ENCODE measurements around the gene BPIFB4.
"Not testable (repeated sequence)": the region's sequence is repeated elsewhere in the genome, so short reads cannot be mapped to it uniquely, and the experiment has no call there.

The BPIFB4 gene

DNA sequence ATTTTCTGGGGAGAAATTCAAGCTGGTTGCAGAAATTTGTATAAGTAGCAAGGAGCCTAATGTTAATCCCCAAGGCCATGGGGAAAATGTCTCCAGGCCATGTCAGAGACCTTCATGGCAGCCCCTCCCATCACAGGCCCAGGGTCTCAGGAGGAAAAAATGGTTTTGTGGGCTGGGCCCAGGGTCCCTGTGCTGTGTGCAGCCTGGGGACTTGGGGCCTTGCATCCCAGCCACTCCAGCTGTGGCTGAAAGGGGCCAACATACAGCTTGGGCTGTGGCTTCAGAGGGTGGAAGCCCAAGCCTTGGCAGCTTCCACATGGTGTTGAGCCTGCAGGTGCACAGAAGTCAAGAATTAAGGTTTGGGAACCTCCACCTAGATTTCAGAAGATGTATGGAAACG lies 42.9 kb downstream of the BPIFB4 start:
- not testable (repeated sequence) for DNase-seq

DNA sequence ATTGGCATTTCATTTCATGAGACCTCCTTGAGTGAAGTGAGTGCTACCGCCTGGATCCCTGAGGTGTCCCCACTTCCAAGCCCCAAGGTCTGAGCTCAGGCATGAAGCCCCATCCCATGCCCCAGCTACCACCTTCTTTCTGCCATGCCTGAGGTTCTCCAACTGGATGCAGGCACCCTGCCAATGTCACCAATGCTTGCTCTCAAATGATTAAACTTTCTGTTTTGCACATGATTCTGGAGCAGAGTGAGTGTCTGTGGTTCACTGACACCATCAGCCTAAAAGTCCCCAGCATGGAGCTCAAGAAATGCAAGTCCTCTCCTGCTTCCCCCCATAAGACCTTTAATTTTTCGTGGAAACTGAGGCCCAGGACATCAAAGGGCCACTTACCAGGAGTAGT lies 44.8 kb downstream of the BPIFB4 start:
- no peak for DNase-seq

DNA sequence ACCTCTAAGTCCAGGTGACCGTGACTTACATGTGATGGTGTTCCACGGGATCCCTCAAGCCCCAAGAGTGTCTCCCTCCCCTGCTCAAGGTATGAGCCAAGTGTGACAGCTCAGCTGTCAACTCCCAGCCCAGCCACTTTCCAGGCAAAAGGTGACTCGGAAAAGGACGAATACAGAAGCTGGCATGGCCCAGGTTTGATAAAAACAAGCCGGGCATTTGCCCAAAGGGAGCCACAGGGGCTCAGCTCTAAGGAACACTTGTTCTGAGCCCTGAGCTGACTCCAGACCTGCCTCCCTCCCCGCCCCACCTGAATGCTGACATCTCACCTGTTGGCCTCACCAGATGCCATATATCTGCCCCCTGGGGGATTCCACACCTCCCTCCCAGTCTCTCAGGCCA lies 45.6 kb downstream of the BPIFB4 start:
- no peak for DNase-seq

DNA sequence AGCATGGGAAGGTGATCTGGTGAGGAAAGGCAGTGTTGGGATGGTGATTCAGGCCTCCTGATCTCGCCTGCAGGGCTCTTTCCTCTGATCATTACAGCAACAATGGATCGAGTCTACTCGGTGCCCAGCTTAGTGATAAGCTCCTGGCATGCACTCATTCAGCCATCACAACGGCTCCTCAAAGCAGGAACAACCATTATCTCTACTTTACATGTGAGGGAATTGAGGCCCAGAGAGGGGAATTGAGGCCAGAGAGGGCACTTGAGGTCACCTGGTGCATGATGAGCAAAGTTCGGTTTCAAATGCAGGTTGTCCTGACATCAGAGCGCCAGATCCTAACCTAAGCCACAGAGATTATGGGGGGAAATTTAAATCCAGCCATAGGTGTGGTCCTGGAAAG lies 46.5 kb downstream of the BPIFB4 start:
- no peak for DNase-seq

DNA sequence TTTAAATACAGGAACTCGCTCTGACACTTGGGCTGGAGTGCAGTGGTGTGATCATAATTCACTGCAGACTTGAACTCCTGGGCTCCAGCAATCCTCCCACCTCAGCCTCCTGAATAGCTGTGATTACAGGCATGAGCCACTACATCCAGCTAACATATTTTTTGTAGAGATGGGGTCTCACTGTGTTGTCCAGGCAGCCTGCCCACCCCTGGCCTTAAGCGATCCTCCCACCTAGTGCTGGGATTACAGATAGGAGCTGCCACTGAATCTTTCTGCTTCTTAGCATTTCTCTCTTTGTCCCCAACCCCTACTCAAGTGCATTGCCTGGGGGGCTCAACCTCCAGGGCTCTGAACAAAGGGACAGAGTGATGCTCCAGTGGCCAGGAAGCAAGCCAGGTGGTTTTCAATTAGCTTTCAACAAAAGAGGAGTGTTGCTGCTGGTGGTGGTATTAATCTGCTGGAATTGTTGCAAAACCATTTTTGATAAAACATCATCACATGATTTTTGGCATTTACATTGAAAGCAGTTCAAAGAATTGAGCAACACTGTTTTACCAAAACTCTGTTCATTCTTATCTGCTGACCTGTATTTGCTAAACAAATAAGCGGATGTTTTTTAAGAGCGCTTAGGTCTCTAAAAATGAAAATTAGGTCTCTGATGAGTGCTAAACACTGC lies 48.1 kb downstream of the BPIFB4 start:
- DNase-seq, result no peak

DNA sequence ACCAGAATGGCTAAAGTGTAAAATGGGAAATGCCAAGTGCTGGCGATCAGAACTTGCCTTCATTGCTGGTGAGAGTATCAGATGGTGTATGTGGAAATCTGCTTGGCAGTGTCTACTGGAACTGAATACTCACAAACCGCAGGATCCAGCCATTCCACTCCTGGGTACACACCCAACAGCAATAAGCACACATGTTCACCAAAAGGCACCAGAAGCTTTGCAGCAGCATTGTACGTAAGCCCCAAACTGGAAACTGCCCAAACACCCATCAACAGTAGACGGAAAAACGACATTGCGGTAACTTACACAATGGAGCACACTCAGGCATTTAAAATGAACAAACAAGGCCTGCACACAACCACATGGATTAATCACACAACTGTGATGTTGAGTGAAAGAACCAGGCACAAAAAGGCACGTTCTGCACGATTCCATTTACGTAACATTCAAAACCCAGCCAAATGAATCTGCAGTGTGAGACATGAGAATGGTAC lies 51.2 kb downstream of the BPIFB4 start:
- DNase-seq, result no peak

DNA sequence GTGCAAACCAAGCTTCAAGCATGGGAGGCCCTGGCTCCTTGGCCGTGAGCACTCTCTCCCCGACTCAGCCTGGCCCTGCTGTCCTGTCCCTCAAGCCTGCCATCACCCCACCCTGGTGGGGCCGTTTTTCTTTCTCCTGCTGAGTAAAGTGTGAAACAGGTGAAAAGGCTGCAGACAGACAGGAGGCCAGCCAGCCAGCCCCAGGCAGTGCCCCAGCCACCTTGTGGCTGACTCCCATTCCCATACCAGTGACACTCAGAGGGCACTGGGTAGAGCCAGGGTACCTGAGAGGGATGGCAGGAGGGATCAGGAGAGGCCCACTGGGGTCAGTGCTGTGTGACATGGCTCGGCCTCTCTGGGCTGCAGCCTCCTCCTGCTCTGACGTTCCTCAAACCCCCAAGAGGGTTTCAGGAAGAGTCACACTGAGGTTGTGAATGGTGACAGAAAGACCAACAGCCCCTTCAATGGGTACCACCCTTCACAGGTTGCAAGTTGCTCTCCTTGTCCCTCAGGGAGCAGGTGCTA lies 52.6 kb downstream of the BPIFB4 start:
- no peak for DNase-seq

DNA sequence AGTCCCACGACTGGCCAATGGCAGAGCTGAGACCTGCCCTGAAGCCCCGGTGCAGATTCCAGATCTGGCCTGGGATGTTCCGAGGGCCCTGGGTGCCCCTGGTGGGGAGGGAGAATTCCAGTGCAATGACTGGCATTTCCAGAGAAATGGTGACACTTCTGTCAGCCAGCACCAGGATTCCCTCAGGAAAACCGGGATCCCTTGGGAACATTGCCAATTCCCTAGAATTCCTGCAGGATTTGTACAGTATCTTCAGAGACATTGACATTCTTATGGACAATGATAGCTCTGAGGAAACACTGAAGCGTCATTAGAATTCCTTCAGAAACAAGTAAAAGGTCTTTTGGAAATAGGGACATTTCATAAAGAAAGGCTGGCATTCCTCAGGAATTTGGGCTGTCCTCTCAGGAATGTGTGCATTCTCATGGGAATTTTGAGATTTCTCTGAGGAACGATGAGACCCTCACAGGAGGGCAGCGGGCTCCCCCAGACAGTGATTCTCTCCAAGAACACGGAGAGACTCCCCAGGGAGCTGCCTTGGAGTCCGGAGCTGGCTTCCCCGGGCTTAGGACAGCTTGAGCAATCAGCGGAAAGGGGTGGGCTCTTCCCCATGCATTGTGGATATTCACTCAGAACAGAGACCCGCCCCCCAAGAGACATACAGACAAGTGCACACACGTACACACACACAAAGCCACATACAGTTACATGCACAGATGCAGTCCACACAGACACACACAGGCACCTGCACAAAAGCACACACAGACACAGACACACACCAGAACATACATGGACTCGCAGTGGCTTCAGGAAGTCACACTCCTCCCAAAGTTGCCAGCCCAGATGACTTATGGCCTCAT lies 53.3 kb downstream of the BPIFB4 start:
- no peak for DNase-seq

DNA sequence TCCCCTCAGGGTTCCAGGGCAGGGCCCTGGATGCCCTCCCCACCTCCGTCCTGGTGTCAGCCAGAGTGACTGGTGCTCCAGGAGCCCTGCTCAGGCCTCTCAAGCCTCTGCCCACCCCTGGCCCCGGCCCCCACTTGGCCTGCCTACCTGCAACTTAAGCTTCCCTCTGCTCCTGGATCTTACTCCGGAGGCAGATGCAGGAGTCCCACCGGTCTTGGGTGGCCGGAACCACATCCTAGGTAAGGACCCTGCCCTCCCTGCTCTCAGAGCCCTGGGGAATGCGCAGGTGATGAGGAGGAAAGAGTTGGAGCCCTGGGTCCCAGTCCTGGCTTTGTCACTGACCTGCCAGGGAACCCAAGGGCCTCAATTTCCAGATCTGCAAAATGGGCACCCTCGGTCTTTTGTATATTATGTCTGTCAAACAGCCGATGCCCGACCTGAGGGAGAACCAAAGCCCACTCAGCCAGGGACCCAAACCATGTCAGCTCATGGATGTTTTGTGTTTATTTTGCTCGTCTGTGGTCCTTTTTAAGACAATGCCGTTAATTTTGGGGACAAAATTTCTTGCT lies 54.0 kb downstream of the BPIFB4 start:
- no peak for DNase-seq

DNA sequence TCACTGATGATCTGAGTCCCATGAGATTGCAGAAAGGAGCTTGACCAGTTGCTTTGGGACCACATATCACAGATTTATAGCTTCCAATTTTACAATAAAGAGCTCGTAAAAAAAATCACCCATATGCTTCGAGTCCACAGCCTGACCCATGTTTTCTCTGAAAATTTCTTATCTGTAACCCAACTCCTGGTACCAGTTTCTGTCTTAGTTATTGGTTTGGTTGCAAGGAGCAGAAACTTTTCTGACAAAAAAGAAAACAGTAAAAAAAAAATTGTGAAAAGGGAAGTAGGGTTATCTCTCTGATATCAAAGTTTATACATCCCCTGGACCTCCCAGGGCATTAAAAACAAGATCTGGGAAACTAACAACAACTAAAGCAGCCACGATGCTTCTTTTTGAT lies 57.8 kb downstream of the BPIFB4 start:
- DNase-seq, result no peak

DNA sequence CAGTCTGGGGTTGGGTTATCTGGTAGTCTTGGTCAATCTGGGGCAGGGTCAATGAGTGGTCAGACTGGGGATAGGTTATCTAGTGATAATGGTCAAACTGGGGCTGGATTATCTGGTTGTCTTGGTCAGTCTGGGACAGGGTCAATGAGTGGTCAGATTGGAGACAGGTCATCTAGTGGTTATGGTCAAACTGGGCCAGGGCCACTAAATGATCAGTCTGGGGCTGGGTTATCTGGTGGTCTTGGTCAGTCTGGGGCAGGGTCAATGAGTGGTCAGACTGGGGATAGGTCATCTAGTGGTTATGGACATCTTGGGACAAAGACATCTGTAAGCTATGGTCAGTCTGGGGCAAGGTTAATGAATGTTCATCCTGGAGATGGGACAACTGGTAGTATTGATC lies 60.0 kb downstream of the BPIFB4 start:
- no peak for DNase-seq

DNA sequence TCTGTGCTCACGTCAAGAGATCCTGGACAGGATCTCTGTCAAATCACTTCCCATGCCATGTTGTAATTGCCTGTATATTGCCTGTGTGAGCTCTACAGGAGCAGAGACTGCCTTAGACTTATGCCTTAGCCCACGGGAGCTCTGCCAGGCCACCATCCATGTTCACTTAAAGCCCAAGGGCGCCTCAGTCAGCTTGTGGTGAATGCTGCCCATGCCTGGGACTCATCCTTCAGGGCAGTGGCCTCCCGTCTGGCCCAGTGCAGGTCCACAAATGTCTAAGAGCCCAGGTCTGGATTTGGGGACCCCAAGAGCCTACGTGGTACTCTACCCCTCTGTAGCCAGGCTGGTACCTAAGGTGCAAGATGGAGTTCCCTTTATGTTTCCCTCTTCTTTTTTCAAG lies 66.1 kb downstream of the BPIFB4 start:
- no peak for DNase-seq

DNA sequence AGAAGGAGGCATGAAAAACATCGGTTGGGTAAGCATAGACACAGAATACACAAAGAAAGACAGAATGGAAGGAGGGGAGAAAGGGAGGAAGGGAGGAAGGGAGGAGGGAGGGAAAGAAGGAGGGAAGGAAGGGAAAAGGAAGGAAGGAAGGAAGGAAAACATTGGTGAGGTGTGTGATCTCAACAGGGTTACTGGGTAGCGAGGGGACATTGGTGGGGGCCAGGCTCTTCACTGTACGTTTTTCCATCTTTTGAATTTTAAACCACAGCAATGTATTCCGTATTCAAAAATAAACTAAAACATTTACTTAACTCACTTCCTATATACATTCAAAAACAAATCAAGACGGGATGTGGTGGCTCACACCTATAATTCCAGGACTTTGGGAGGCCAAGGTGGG lies 67.9 kb downstream of the BPIFB4 start:
- no peak for DNase-seq

DNA sequence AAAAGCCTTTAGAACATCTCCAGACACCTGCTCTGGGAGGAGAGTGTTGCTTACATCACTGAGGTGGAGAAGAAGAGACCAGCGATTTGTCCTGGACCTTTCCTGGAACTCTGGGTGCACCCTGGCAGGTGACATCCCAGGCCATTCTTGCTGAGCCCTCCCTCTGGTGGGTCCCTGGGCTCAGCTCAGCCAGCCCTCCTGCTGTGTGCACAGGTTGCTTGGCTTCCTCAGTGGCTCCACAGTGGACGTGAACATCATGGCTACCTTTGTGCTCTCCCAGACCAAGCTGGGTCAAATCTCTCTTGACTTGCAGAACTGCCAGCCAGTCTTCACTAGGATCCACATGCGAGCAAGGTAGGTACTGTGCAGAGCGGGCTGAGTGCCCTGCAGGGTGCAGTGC lies 68.6 kb downstream of the BPIFB4 start:
- DNase-seq, result no peak

DNA sequence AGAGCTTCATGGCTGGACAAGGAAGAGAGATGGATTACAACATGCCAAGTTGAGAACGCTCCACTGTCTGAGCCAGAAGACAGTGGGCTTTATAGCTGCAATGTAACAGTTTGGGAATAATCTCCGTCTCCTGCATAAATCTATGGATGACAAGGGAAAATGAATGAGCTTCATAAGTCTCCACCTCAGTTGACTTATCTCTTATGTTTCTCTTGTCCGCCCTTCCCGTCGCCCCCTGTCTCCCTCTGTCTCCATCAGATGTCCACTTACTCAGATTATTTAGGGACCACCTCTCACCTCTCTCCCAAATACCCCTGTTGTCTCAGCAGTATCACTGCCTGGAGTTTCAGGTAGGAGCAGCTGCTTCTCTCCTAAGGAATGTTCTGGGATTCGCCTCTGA lies 74.8 kb downstream of the BPIFB4 start:
- no peak for DNase-seq

DNA sequence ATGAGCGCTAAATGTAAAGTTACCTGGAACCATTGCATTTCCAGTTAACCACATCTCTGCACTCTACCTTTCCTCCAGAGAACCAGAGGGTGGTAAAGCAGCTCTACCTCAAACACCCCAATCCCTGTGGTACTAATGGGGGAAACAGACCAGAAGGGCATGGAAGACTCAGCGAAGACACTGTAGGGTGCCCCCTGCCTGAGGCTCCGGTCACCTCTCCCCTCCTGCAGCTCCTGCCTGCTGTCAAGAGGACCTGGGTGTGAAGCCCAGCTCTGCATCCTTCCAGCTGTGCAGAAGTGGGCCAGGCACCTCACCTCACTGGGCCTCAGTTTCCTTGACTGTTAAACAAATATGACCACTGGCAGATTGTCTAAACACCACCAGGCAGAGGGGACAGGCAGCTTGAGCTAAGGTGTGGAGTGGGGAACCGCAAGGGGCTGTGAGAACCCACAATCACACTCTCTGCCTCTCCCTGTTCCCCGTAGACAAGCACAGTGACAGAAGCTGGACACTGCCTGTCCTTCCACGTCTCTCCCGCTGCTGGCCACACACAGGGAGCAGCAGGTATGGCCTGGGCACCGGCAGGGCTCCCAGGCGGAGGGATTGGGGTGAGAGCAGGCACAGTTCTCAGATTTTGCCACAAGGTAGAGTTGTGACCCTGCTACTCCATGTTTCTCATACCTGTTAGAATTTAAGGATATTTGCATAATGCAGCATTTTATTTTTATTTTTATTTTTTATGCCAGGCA lies 79.4 kb downstream of the BPIFB4 start:
- no peak for DNase-seq

DNA sequence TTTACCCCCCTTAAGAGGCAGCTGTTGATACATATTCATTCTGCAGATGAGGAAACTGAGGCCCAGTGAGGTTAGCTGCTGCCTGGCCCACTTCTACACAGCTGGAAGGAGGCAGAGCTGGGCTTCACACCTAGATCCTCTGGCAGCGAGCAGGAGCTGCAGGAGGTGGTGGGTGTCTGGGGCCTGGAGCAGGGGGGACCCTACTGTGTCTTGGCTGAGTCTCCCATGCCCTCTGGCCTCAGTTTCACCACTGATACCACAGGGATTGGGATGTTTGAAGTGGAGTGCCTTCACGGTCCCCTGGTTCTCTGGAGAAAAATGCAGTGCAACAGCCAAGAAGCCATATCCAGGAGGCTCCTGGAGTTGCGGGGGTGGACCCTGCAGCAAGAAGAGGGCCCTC lies 80.3 kb downstream of the BPIFB4 start:
- no peak for DNase-seq

DNA sequence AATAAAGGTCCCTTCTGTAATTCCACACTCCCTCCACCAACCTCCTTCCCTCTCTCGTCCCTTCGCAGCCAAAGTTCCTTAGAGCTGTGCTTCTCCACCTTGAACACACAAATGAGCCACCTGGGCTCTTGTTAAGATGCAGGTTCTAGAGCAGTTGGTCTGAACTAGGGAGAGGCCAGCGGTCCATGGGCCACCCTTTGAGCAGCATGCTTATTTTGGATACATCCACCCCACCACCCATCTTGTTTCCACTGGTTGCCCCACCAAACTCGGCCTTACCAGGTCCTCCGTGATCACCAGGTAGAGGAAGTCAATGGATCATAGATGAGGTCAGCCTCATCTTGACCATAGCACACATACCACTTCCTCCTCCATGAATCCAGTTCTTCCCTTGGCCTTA lies 81.2 kb downstream of the BPIFB4 start:
- DNase-seq, result no peak
